Liver (tissue), 3 donors: ENCODE data around the gene KIF7.

Experiments used
- EGR1 ChIP-seq, 2 donors: IDR thresholded peaks; 2 replicates each; pipeline ENCODE4 v1.6.1; 2016 to 2018; ENCODE audit warnings: antibody characterized with exemption in 2 of 2, low read depth in 2 of 2
- FOXA1 ChIP-seq: IDR thresholded peaks from 2 replicates; pipeline ENCODE4 v1.6.1; 2016; ENCODE audit warnings: antibody characterized with exemption
- GABPA ChIP-seq, 2 donors: IDR thresholded peaks in 1 of 2; conservative IDR thresholded peaks in 1 of 2; 2 replicates each; pipeline ENCODE4 v1.6.1; 2016; ENCODE audit warnings: antibody characterized with exemption in 2 of 2, mild to moderate bottlenecking in 1 of 2, moderate library complexity in 1 of 2
- HNF4G ChIP-seq: IDR thresholded peaks from 2 replicates; pipeline ENCODE4 v1.6.1; 2016; ENCODE audit warnings: antibody characterized with exemption
- RAD21 ChIP-seq, 2 donors: IDR thresholded peaks; 2 replicates each; pipeline ENCODE4 v1.6.1; 2016; ENCODE audit warnings: antibody characterized with exemption in 2 of 2, mild to moderate bottlenecking in 2 of 2
- TAF1 ChIP-seq: conservative IDR thresholded peaks from 2 replicates; pipeline ENCODE4 v1.6.1; 2016; ENCODE audit warnings: antibody characterized with exemption, mild to moderate bottlenecking
- YY1 ChIP-seq: IDR thresholded peaks from 2 replicates; pipeline ENCODE4 v1.6.1; 2016; ENCODE audit warnings: antibody characterized with exemption, mild to moderate bottlenecking
- TF ChIP-seq, protein P1 (sequence below): fragments of 150-350 bp; IDR thresholded peaks from 2 replicates; pipeline ENCODE4 v1.5.1; 2017; ENCODE audit warnings: improper control_type of control experiment, low read depth, low read length; ENCODE audit not compliant: missing input control
- TF ChIP-seq, protein P2 (sequence below): IDR thresholded peaks from 2 replicates; pipeline ENCODE4 v1.6.1; 2016; ENCODE audit warnings: antibody characterized with exemption
- TF ChIP-seq, protein P3 (sequence below): IDR thresholded peaks from 2 replicates; pipeline ENCODE4 v1.6.1; 2016; ENCODE audit warnings: antibody characterized with exemption
- TF ChIP-seq, protein P4 (sequence below): IDR thresholded peaks from 2 replicates; pipeline ENCODE4 v1.6.1; 2016; ENCODE audit warnings: antibody characterized with exemption, mild to moderate bottlenecking
- donor health status: healthy.
- donor health status: healthy.

DNA sequence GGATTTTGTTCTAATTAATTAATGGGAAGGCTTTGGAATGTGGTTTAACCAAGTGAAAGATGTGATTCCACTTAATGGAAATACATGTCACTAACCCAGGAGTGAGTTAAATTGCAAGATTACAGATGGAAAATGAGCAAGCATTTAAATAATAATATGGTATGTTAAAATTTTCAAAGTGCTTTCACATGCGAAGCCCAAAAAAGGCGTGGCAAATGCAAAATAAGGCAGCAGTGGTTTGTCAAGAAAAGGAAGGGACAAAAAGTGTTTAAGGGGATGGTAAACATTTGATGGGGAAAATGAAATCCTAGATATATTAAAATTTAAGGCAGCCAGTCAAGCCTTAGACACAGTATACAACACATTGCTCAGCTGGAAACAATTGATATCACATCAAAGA lies 77.1 kb downstream of the KIF7 start:
- TF ChIP-seq, protein P1, sequence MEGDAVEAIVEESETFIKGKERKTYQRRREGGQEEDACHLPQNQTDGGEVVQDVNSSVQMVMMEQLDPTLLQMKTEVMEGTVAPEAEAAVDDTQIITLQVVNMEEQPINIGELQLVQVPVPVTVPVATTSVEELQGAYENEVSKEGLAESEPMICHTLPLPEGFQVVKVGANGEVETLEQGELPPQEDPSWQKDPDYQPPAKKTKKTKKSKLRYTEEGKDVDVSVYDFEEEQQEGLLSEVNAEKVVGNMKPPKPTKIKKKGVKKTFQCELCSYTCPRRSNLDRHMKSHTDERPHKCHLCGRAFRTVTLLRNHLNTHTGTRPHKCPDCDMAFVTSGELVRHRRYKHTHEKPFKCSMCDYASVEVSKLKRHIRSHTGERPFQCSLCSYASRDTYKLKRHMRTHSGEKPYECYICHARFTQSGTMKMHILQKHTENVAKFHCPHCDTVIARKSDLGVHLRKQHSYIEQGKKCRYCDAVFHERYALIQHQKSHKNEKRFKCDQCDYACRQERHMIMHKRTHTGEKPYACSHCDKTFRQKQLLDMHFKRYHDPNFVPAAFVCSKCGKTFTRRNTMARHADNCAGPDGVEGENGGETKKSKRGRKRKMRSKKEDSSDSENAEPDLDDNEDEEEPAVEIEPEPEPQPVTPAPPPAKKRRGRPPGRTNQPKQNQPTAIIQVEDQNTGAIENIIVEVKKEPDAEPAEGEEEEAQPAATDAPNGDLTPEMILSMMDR, result no peak
- no peak for TF ChIP-seq EGR1 (IDR thresholded peaks at IDR 0.05; ENCODE audit: low read depth in 2 of 2)
- no peak for TF ChIP-seq GABPA (IDR thresholded peaks at IDR 0.05 in 1 of 2, conservative IDR thresholded peaks at IDR 0.05 in 1 of 2)
- TF ChIP-seq, protein P2, sequence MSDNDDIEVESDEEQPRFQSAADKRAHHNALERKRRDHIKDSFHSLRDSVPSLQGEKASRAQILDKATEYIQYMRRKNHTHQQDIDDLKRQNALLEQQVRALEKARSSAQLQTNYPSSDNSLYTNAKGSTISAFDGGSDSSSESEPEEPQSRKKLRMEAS, result no peak
- no peak for TF ChIP-seq TAF1
- no peak for TF ChIP-seq RAD21 (IDR thresholded peaks at IDR 0.05)
- TF ChIP-seq YY1, result no peak
- no peak for TF ChIP-seq HNF4G
- TF ChIP-seq, protein P3, sequence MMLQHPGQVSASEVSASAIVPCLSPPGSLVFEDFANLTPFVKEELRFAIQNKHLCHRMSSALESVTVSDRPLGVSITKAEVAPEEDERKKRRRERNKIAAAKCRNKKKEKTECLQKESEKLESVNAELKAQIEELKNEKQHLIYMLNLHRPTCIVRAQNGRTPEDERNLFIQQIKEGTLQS, result no peak
- TF ChIP-seq, protein P4, sequence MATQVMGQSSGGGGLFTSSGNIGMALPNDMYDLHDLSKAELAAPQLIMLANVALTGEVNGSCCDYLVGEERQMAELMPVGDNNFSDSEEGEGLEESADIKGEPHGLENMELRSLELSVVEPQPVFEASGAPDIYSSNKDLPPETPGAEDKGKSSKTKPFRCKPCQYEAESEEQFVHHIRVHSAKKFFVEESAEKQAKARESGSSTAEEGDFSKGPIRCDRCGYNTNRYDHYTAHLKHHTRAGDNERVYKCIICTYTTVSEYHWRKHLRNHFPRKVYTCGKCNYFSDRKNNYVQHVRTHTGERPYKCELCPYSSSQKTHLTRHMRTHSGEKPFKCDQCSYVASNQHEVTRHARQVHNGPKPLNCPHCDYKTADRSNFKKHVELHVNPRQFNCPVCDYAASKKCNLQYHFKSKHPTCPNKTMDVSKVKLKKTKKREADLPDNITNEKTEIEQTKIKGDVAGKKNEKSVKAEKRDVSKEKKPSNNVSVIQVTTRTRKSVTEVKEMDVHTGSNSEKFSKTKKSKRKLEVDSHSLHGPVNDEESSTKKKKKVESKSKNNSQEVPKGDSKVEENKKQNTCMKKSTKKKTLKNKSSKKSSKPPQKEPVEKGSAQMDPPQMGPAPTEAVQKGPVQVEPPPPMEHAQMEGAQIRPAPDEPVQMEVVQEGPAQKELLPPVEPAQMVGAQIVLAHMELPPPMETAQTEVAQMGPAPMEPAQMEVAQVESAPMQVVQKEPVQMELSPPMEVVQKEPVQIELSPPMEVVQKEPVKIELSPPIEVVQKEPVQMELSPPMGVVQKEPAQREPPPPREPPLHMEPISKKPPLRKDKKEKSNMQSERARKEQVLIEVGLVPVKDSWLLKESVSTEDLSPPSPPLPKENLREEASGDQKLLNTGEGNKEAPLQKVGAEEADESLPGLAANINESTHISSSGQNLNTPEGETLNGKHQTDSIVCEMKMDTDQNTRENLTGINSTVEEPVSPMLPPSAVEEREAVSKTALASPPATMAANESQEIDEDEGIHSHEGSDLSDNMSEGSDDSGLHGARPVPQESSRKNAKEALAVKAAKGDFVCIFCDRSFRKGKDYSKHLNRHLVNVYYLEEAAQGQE, result no peak
- no peak for TF ChIP-seq FOXA1
